PC-9 (cell line): ENCODE results near the gene ANKFY1. TPM values are rescaled to one million over a fixed set of nuclear protein-coding genes. Genes with fewer than 3 reads are reported as not detected.

ENCODE experiments used
- BruUV-seq: library from RNA; stranded (reverse); fragments of 400-500 nt; replicated peaks from 2 replicates; lab custom pipeline; 2021; lab: Mats Ljungman, UMichigan
- CTCF ChIA-PET: fragments of 300-600 bp; sonication (Branson Sonifier 250); formaldehyde crosslinking; loops from one replicate; lab custom pipeline; 2022; ENCODE audit warnings: antibody characterized with exemption; lab: Charles Lee
- POLR2A ChIA-PET: fragments of 300-600 bp; sonication (Branson Sonifier 250); formaldehyde crosslinking; loops from one replicate; lab custom pipeline; 2022; ENCODE audit warnings: antibody characterized with exemption; ENCODE audit not compliant: unreplicated experiment; lab: Charles Lee
- DNase-seq, 2 experiments: peaks; one replicate each; pipeline versions ENCODE4 v3.0.0 to v3.0.0-alpha.2; 2015 to 2022; ENCODE audit warnings: mixed read lengths in 1 of 2
- H2AFZ ChIP-seq: fragments of 200-600 bp; sonication (generic); 2 replicates; pipeline ENCODE4 v1.8.1; 2017; ENCODE audit warnings: antibody characterized with exemption
- H3F3A ChIP-seq: fragments of 200-600 bp; sonication (generic); 2 replicates; pipeline ENCODE4 v1.8.1; 2017; ENCODE audit warnings: antibody characterized with exemption, mild to moderate bottlenecking, low read depth; ENCODE audit not compliant: insufficient read depth
- H3K27ac ChIP-seq: fragments of 200-600 bp; sonication (generic); 2 replicates; pipeline ENCODE4 v1.6.1; 2016; ENCODE audit warnings: mixed run types
- H3K27me3 ChIP-seq: fragments of 200-600 bp; sonication (generic); 2 replicates; pipeline ENCODE4 v1.6.1; 2016; ENCODE audit warnings: low read depth, mixed run types; ENCODE audit not compliant: insufficient read depth
- H3K36me3 ChIP-seq: fragments of 200-600 bp; sonication (generic); 2 replicates; pipeline ENCODE4 v1.6.1; 2016; ENCODE audit warnings: low read depth, mixed run types
- H3K4me1 ChIP-seq: fragments of 200-600 bp; sonication (generic); replicated peaks from 2 replicates; pipeline ENCODE4 v1.6.1; 2016; ENCODE audit warnings: mixed run types; ENCODE audit not compliant: insufficient read depth
- H3K4me2 ChIP-seq: fragments of 200-600 bp; sonication (generic); 2 replicates; pipeline ENCODE4 v1.6.1; 2017; ENCODE audit warnings: mixed run types
- H3K4me3 ChIP-seq: fragments of 200-600 bp; sonication (generic); 2 replicates; pipeline ENCODE4 v1.6.1; 2016; ENCODE audit warnings: mixed run types
- H3K79me2 ChIP-seq: fragments of 200-600 bp; sonication (generic); 2 replicates; pipeline ENCODE4 v1.6.1; 2017; ENCODE audit warnings: low read depth, mixed run types
- H3K9me2 ChIP-seq: fragments of 200-600 bp; sonication (generic); 2 replicates; pipeline ENCODE4 v1.8.1; 2017; ENCODE audit warnings: mild to moderate bottlenecking; ENCODE audit not compliant: insufficient read depth
- H3K9me3 ChIP-seq: fragments of 200-600 bp; sonication (generic); 2 replicates; pipeline ENCODE4 v1.8.1; 2016; ENCODE audit warnings: low read depth; ENCODE audit not compliant: insufficient read depth
- H4K20me1 ChIP-seq: fragments of 200-600 bp; sonication (generic); 2 replicates; pipeline ENCODE4 v1.8.1; 2017; ENCODE audit not compliant: insufficient read depth
- CTCF ChIP-seq: fragments of 200-600 bp; sonication (generic); conservative IDR thresholded peaks from 2 replicates; pipeline ENCODE4 v1.6.1; 2017; ENCODE audit warnings: mixed run types, antibody characterized with exemption, mild to moderate bottlenecking, moderate library complexity
- EZH2 ChIP-seq: fragments of 200-600 bp; sonication (generic); IDR thresholded peaks from 2 replicates; pipeline ENCODE4 v1.8.0; 2017; ENCODE audit warnings: antibody characterized with exemption, low read depth
- intact Hi-C: fragments of 100-400 bp; cut with micrococcal nuclease; formaldehyde crosslinking; loops from one replicate; pipeline ENCODE4 v1.10.0; 2022; ENCODE audit not compliant: unreplicated experiment
- total RNA-seq: library from RNA; stranded (reverse); gene quantifications from 2 replicates; pipeline ENCODE4 v1.2.3, GENCODE V29; 2021

The ANKFY1 gene
- total RNA-seq, 1 experiment from 2014 or later = 63.9 TPM

GRCh38 chr17:4188076-4188475 is 75.7 kb downstream of the ANKFY1 start:
- CTCF ChIA-PET = no interaction called here
- Histone ChIP-seq H4K20me1 (no peaks in the 10 kb centered on the region), H3K4me2 (no peak overlapping the region), H3K36me3 (peaks cover 37% of the 10 kb centered on the region), H3K27ac (no peak overlapping the region), H3K9me3 (no peaks in the 10 kb centered on the region), H3K79me2 (no peaks in the 10 kb centered on the region), H3F3A (no peaks in the 10 kb centered on the region), H3K4me1 (no peaks in the 10 kb centered on the region), H2AFZ (no peak overlapping the region), H3K4me3 (no peak overlapping the region), H3K27me3 (no peaks in the 10 kb centered on the region), H3K9me2 (no peaks in the 10 kb centered on the region)
- TF ChIP-seq EZH2 (no peak), CTCF (no peak)
- POLR2A ChIA-PET = no interaction called here
- no peak for DNase-seq
- BruUV-seq = no TSS peak
- intact Hi-C loops = no loop called here

GRCh38 chr17:4187076-4187475 is 76.7 kb downstream of the ANKFY1 start:
- DNase-seq = no peak

GRCh38 chr17:4186357-4186881 is 77.4 kb downstream of the ANKFY1 start:
- H3F3A ChIP-seq = no peaks in the 10 kb centered on the region
- H3K27me3 ChIP-seq = no peaks in the 10 kb centered on the region
- no peak for DNase-seq
- no peaks in the 10 kb centered on the region for H3K9me3 ChIP-seq
- ChIA-PET POLR2A (interaction anchor here (0.6 kb wide), 1 partner anchor 265 kb away, joined by 4 read pairs; no protein-coding TSS in a partner anchor), CTCF (no interaction called here)
- no peaks in the 10 kb centered on the region for H3K9me2 ChIP-seq
- H3K4me3 ChIP-seq = no peak overlapping the region
- H4K20me1 ChIP-seq = no peaks in the 10 kb centered on the region
- no TSS peak for BruUV-seq
- H3K79me2 ChIP-seq = no peaks in the 10 kb centered on the region
- H3K4me1 ChIP-seq = no peaks in the 10 kb centered on the region
- no peak overlapping the region for H2AFZ ChIP-seq
- no peak overlapping the region for H3K4me2 ChIP-seq
- intact Hi-C loops = no loop called here
- TF ChIP-seq CTCF = no peak
- no peak for TF ChIP-seq EZH2
- H3K27ac ChIP-seq = no peak overlapping the region
- H3K36me3 ChIP-seq = peaks cover 40% of the 10 kb centered on the region

More at GRCh38 chr17:4187076-4187475, 76.7 kb downstream of the ANKFY1 start:
- H3K4me2 ChIP-seq = no peak overlapping the region
- H3F3A ChIP-seq = no peaks in the 10 kb centered on the region
- no peaks in the 10 kb centered on the region for H3K9me2 ChIP-seq
- intact Hi-C loops = no loop called here
- no peaks in the 10 kb centered on the region for H3K79me2 ChIP-seq
- ChIA-PET POLR2A (no interaction called here), CTCF (no interaction called here)
- no peaks in the 10 kb centered on the region for H3K4me1 ChIP-seq
- no peaks in the 10 kb centered on the region for H4K20me1 ChIP-seq
- H3K27ac ChIP-seq = no peak overlapping the region
- BruUV-seq = no TSS peak
- H3K36me3 ChIP-seq = peaks cover 40% of the 10 kb centered on the region
- TF ChIP-seq CTCF = no peak
- H2AFZ ChIP-seq = no peak overlapping the region
- H3K4me3 ChIP-seq = no peak overlapping the region
- no peaks in the 10 kb centered on the region for H3K9me3 ChIP-seq
- no peaks in the 10 kb centered on the region for H3K27me3 ChIP-seq
